Loucy (cell line): ENCODE data around the gene GJB3.

ENCODE experiments used
- EZH2phosphoT487 ChIP-seq: fragments of 200-600 bp; IDR thresholded peaks from 2 replicates; pipeline ENCODE4 v1.6.1; 2018; ENCODE audit warnings: antibody characterized with exemption, mild to moderate bottlenecking, moderate library complexity, borderline replicate concordance
- TF ChIP-seq, protein P1 (sequence below): fragments of 200-600 bp; sonication (generic); conservative IDR thresholded peaks from 2 replicates; pipeline ENCODE4 v1.5.1; 2014; ENCODE audit warnings: mild to moderate bottlenecking, antibody characterized with exemption, low read length

DNA sequence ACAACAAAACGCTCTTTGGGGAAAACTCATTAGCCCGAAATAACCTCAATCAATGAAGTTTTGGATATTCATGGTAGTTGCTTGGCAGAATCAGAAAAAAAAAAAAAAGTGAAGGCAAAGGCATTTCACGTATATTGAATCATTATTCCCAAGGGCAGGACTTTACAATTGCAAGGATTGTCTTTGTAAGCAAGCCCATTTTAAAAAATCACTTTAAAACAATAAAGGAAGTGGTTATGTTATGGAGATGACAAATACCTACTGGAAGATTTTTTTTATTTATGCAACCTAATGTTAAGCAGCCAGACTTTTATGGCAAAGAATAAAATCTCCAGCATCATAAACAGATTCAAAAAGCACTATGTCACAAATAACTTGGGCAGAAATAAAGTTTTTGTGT is 12.2 kb upstream of the GJB3 start:
- TF ChIP-seq, protein P1, sequence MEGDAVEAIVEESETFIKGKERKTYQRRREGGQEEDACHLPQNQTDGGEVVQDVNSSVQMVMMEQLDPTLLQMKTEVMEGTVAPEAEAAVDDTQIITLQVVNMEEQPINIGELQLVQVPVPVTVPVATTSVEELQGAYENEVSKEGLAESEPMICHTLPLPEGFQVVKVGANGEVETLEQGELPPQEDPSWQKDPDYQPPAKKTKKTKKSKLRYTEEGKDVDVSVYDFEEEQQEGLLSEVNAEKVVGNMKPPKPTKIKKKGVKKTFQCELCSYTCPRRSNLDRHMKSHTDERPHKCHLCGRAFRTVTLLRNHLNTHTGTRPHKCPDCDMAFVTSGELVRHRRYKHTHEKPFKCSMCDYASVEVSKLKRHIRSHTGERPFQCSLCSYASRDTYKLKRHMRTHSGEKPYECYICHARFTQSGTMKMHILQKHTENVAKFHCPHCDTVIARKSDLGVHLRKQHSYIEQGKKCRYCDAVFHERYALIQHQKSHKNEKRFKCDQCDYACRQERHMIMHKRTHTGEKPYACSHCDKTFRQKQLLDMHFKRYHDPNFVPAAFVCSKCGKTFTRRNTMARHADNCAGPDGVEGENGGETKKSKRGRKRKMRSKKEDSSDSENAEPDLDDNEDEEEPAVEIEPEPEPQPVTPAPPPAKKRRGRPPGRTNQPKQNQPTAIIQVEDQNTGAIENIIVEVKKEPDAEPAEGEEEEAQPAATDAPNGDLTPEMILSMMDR = no peak
- TF ChIP-seq EZH2phosphoT487 = no peak
